Measurements from ENCODE around the gene FTSJ3.

FTSJ3 gene

DNA sequence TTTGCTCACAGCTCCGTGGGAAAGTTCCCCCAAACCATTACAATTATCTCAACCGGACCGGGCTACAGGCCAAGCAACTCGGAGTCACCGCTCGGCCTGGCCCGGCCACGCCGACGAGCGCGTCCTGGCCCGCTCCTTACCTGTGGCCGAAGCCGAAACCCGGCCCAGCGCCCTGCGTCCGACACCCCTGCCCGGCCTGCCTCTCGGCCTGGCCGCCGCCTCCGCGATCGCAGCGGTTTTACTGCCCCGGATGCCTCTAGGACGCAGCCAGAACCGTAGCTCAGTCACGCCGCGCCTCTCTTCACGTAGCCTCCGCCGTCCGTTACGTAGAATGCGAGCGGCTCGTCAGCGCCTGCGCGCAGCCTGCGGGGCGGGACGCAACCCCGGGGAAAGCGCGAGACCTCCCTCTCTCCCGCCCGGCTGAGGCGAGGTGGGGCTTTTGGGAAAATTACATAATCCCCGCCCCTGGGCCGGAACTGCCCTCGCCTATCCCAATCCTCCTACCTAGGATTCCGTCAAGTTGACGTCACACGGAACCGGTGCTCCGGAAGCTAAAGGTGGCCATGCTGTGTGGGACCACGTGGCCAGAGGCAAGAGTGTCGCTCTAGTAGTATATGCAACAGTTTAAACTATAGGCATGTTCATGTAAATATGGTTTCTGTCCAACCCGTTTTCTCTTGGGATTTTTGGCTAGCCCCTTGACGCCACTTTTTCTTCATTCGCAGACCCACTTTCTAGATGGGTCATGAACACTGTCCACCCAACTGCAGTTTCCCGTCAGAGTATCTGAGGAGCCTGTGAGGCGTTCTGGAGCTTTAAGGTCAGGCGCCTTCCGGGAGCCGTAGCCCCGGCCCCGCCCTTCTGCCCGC, 54.0 kb downstream of the FTSJ3 start, which contains the start of gene CCDC47 (continued):
- TF ChIP-seq, protein P1, sequence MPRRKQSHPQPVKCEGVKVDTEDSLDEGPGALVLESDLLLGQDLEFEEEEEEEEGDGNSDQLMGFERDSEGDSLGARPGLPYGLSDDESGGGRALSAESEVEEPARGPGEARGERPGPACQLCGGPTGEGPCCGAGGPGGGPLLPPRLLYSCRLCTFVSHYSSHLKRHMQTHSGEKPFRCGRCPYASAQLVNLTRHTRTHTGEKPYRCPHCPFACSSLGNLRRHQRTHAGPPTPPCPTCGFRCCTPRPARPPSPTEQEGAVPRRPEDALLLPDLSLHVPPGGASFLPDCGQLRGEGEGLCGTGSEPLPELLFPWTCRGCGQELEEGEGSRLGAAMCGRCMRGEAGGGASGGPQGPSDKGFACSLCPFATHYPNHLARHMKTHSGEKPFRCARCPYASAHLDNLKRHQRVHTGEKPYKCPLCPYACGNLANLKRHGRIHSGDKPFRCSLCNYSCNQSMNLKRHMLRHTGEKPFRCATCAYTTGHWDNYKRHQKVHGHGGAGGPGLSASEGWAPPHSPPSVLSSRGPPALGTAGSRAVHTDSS (tag by site-specific recombination; IDR thresholded peaks at IDR 0.05) = no peak
- TF ChIP-seq ZNF175 (tag by site-specific recombination; IDR thresholded peaks at IDR 0.05) (no peak), ZNF561 (tag by site-specific recombination; IDR thresholded peaks at IDR 0.05; ENCODE audit: borderline replicate concordance) (peak; percentile 42; the same call in 1 of the 2 replicates), ZFP41 (tag by site-specific recombination; IDR thresholded peaks at IDR 0.05; ENCODE audit: borderline replicate concordance) (no peak), PRDM1 (tag by site-specific recombination; IDR thresholded peaks at IDR 0.05) (no peak), ZNF792 (tag by site-specific recombination; IDR thresholded peaks at IDR 0.05) (no peak), ZNF837 (tag by site-specific recombination; IDR thresholded peaks at IDR 0.05) (no peak), ZNF629 (tag by site-specific recombination; IDR thresholded peaks at IDR 0.05) (peak; percentile 100), ZNF514 (tag by site-specific recombination; IDR thresholded peaks at IDR 0.05) (no peak), KLF9 (tag by site-specific recombination; IDR thresholded peaks at IDR 0.05; ENCODE audit: low read depth) (peak; percentile 78), KLF7 (tag by site-specific recombination; IDR thresholded peaks at IDR 0.05; ENCODE audit: borderline replicate concordance) (peak; percentile 98), SCRT1 (tag by site-specific recombination; IDR thresholded peaks at IDR 0.05; ENCODE audit: borderline replicate concordance) (peak; percentile 97), ZBTB17 (tag by site-specific recombination; IDR thresholded peaks at IDR 0.05) (peak; percentile 88), SCRT2 (tag by site-specific recombination; IDR thresholded peaks at IDR 0.05) (peak; percentile 99), ZNF292 (tag by site-specific recombination; IDR thresholded peaks at IDR 0.05; ENCODE audit: borderline replicate concordance, low read depth) (no peak), ZNF76 (tag by site-specific recombination; IDR thresholded peaks at IDR 0.05; ENCODE audit: borderline replicate concordance, low read depth) (peak; percentile 88), YY2 (tag by site-specific recombination; IDR thresholded peaks at IDR 0.05) (peak; percentile 88), ZNF530 (tag by site-specific recombination; IDR thresholded peaks at IDR 0.05; ENCODE audit: low read depth) (no peak), ZNF133 (tag by site-specific recombination; IDR thresholded peaks at IDR 0.05) (no peak; the same call in 1 of the 2 replicates), SP7 (tag by site-specific recombination; IDR thresholded peaks at IDR 0.05) (peak; percentile 69; the same call in 1 of the 2 replicates), REPIN1 (tag by site-specific recombination; IDR thresholded peaks at IDR 0.05; ENCODE audit: low read depth) (no peak), ZFP69B (tag by site-specific recombination; IDR thresholded peaks at IDR 0.05) (peak; percentile 91)
- TF ChIP-seq, protein P2, sequence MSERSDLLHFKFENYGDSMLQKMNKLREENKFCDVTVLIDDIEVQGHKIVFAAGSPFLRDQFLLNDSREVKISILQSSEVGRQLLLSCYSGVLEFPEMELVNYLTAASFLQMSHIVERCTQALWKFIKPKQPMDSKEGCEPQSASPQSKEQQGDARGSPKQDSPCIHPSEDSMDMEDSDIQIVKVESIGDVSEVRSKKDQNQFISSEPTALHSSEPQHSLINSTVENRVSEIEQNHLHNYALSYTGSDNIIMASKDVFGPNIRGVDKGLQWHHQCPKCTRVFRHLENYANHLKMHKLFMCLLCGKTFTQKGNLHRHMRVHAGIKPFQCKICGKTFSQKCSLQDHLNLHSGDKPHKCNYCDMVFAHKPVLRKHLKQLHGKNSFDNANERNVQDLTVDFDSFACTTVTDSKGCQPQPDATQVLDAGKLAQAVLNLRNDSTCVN (tag by site-specific recombination; optimal IDR thresholded peaks at IDR 0.05) = peak; percentile 93
- TF ChIP-seq, protein P3, sequence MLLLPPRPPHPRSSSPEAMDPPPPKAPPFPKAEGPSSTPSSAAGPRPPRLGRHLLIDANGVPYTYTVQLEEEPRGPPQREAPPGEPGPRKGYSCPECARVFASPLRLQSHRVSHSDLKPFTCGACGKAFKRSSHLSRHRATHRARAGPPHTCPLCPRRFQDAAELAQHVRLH (tag by site-specific recombination; IDR thresholded peaks at IDR 0.05) = peak; percentile 98
- TF ChIP-seq, protein P4, sequence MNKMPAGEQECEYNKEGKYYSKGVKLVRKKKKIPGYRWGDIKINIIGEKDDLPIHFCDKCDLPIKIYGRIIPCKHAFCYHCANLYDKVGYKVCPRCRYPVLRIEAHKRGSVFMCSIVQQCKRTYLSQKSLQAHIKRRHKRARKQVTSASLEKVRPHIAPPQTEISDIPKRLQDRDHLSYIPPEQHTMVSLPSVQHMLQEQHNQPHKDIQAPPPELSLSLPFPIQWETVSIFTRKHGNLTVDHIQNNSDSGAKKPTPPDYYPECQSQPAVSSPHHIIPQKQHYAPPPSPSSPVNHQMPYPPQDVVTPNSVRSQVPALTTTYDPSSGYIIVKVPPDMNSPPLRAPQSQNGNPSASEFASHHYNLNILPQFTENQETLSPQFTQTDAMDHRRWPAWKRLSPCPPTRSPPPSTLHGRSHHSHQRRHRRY (tag by site-specific recombination; IDR thresholded peaks at IDR 0.05) = no peak
- TF ChIP-seq, protein P5, sequence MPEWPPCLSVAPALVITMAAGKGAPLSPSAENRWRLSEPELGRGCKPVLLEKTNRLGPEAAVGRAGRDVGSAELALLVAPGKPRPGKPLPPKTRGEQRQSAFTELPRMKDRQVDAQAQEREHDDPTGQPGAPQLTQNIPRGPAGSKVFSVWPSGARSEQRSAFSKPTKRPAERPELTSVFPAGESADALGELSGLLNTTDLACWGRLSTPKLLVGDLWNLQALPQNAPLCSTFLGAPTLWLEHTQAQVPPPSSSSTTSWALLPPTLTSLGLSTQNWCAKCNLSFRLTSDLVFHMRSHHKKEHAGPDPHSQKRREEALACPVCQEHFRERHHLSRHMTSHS (tag by site-specific recombination; IDR thresholded peaks at IDR 0.05) = no peak
- TF ChIP-seq, protein P6, sequence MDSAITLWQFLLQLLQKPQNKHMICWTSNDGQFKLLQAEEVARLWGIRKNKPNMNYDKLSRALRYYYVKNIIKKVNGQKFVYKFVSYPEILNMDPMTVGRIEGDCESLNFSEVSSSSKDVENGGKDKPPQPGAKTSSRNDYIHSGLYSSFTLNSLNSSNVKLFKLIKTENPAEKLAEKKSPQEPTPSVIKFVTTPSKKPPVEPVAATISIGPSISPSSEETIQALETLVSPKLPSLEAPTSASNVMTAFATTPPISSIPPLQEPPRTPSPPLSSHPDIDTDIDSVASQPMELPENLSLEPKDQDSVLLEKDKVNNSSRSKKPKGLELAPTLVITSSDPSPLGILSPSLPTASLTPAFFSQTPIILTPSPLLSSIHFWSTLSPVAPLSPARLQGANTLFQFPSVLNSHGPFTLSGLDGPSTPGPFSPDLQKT (IDR thresholded peaks at IDR 0.05; ENCODE audit: borderline replicate concordance, low read depth, low read length) = peak; percentile 71; the same call in 1 of the 2 replicates
- TF ChIP-seq, protein P7, sequence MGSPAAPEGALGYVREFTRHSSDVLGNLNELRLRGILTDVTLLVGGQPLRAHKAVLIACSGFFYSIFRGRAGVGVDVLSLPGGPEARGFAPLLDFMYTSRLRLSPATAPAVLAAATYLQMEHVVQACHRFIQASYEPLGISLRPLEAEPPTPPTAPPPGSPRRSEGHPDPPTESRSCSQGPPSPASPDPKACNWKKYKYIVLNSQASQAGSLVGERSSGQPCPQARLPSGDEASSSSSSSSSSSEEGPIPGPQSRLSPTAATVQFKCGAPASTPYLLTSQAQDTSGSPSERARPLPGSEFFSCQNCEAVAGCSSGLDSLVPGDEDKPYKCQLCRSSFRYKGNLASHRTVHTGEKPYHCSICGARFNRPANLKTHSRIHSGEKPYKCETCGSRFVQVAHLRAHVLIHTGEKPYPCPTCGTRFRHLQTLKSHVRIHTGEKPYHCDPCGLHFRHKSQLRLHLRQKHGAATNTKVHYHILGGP (tag by site-specific recombination; IDR thresholded peaks at IDR 0.05) = no peak
- TF ChIP-seq, protein P8, sequence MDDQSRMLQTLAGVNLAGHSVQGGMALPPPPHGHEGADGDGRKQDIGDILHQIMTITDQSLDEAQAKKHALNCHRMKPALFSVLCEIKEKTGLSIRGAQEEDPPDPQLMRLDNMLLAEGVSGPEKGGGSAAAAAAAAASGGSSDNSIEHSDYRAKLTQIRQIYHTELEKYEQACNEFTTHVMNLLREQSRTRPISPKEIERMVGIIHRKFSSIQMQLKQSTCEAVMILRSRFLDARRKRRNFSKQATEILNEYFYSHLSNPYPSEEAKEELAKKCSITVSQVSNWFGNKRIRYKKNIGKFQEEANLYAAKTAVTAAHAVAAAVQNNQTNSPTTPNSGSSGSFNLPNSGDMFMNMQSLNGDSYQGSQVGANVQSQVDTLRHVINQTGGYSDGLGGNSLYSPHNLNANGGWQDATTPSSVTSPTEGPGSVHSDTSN (CRISPR knock-in tag; IDR thresholded peaks at IDR 0.05) = peak; percentile 91

All from HEK293 (cell line).